HG03558 (cell line): ENCODE measurements around the gene OXTR.
"Not testable (repeated sequence)": the region's sequence is repeated elsewhere in the genome, so short reads cannot be mapped to it uniquely, and the experiment has no call there.

Experiments
- ATAC-seq: cut with Tn5 transposase; IDR thresholded peaks from one replicate; pipeline ENCODE4 v1.9.1; 2021; ENCODE audit warnings: moderate number of reproducible peaks; ENCODE audit not compliant: unreplicated experiment; ENCODE audit errors: extremely low read depth

Gene OXTR

DNA sequence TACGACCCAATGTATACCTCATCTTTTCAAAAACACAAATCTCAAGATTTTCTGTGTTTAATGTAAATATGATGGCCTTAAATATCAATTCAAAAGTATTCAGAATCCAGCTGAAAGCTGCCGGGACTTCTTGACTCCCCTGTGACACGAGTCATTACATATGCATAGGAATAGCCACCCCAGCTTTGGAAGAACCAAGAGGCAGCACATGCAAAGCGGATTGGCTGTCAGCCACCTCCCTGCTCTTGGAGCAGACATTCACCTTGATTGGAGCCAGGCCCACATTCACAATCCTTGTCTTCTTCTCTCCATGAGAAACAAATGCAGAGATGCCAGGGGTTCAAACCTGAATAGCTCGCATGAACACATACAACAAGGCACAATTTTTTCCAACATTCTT, 46.6 kb downstream of the OXTR start:
- no peak for ATAC-seq

DNA sequence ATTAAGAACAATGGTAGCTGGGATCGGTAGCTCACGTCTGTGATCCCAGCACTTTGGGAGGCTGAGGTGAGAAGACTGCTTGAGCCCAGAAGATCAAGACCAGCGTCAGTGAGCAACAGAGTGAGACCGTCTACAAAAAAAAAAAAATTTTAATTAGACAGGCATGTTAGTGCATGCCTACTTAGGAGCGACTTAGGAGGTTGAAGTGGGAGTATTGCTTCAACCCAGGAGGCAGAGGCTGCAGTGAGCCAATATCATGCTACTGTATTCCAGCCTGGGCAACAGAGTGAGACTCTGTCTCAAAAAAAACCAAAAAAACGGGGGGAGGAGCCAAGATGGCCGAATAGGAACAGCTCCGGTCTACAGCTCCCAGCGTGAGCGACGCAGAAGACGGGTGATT, 53.7 kb downstream of the OXTR start:
- ATAC-seq = not testable (repeated sequence)

DNA sequence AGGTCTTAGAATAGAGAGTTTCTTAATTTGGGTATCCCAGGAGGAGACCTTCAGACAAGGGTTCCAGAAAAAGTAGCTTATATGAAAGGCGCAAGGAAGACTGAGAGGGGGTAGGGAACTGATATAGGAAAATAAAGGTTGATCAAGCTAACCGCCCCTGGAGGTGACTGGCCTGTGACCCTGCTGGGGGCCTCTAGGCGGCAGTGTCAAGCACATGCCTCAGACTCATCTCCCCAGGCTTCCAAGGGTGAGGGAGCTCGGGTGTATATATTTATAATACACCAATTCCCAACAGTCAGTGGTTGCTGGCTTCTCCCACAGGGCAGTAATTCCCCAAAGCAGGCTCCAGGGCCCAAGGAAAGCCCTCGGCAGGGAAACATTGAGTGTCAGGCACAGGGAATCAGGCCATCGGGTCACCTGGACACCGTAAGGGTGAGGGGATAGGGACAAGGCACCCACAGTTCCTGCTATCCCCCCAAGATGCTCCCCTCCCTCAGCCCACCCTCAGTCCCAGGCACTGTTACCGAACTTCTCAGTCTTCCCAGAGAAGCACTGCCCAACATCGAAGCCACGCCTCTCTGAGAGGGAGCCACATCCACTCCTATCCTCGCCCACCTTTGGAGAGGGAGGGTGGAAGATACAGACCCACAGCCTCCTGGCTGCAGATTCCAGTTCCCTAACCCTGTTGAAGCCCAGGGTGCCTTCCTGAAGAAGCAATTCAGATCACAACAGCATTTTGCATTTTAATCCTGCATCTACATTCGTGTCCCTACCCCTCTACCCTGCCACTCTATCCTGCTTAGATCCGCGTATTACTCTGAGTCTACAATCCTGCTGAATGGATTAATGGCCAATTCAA, 55.3 kb downstream of the OXTR start:
- no peak for ATAC-seq

DNA sequence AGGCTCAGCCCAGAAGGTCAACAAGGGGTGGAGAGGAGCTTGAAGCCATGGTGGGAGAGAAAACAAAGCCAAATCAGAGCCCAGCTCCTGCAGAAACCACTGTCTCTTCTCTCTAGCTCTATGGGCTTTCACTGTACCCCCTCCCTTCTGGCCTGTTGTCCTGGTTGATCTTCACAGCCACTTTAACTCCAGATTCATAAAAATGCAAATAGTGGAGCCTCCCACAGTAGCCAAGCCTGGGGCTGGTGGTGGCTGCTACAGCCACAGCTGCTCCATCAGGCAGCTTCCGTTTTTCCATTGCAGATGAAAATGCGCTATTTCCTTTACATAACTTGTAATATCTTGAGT, 56.5 kb downstream of the OXTR start:
- ATAC-seq = no peak

DNA sequence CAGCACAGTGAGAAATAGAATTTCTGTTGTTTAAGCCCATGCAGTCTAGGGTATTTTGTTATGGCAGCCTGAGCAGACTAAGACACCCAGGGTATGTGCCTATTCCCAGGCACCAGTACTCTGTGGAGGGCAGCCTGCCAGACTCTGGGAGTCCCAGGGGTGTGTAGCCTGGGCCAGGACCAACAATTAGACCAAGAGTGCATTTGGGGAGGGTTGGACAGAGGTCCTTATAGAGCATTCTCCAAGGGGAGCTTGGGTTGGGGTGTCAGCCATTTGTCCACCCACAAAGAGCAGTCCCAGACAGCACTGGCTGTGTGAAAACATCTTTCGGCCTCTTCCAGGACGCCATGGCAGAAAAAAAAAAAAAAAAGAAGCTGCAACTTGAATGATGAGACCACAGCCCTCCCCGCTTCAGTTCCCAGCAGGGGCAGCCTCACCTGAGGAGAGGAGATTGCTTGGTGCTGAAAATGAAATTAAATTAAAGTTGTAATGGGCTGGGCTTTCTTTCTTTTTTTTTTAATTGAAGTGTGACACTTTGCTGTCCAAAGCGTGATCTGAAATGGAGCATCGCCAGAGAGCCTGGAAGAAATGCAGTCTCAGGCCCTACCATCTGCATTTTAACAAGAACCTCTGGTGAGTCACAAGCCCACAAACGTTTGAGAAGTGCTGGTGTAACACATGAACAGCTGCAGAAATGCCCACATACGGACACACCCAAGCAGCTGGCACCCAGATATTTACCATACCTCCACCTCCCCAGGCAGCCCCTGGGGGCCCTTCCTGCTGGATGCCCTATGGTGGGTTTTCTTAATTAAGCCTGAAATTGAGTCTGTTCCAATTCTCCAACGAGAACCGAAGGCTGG, 57.1 kb downstream of the OXTR start:
- ATAC-seq = no peak

DNA sequence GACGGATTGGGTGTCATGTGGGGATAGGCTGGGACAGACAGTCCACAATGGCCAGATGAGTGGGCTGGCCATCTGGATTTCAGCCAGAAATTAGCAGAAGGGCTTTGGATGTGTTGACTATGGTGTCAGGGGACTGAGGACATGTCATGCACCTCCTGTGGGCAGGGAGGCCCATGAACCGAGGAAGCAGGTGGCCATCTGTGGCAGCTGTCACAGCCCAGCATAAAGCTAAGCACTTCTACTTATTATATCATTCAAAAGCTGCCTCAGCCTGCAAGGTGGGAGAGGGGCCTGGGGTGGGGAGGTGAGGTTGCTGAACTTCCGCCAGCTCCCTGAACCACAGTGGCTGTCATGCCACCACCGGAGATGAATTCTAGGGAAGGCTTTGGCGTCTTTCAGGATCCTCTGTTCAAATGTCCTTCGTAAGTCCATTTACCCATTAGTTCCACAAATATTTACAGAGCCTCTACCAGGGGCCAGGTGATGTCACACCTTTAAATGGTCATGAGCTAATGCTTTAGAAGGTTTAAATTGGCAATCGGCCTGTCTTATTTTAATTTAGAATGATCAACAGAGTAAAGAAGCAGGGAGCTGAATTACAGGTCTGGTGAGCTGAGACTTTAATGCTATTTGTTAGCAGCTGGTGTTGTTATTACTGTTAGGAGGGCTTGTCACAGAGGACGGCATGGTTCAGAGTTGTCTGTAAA, 59.5 kb downstream of the OXTR start:
- no peak for ATAC-seq

DNA sequence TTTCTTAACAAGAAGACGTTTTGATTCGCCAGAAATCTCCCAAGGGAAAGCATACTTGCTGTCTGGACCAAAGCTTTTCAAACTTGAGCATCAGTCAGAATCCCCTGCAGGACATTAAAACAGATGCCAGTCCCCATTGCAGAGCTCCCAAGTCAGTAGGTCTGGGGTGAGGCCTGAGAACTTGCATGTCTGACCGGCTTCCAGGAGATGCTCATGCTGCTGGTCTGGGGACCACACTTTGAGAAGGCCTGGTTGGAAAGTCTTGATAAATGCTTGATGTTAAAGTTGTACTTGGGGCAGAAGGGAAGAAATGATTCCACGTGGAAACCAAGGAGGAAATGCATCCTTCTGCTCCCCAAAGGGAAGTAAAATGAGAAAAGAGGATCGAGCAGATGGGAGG, 60.1 kb downstream of the OXTR start:
- ATAC-seq = no peak

DNA sequence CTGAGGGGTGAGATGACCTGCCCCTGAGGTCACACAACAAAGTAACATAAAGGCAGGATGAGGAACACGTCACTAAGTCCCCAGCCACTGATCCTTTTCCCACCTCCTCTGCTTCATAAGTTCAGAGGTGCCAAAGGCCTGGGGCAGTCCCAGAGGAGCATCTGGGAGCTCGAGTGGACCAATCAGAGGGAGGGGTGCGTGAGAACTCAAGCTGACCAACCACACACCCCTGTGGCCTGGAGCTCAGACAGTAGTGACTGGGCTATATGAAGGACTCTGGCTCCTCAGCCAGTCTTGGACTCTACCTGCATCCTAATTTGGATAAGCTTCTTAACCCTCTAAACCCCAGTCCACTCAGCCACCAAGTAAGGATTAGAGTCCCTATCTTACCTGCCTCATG, 63.8 kb downstream of the OXTR start:
- no peak for ATAC-seq

DNA sequence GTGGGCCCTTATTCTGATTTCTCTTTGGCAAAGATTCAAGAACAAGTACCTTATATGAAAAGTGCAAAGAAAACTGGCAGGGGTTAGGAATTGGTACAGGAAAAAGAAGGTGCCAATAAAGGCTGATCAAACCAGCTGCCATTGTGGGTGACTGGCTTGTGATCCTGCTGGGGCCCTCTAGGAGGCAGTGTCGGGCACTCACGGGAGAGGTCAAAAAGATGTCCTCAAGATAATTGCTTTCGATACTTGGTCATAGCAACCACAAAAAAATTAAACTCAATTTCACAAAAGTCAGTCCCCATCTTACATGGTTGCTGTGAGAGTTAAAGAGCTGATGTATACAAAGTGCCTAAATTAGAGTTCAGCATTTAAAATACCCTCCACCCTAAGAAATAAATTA, 66.9 kb downstream of the OXTR start:
- ATAC-seq = no peak
